Body of pancreas (tissue), 4 donors: Measurements from ENCODE around the gene CD164.

Experiments used
- CTCF ChIP-seq, 7 experiments: fragments of 450-650 bp in 4 of 7; fragments of 200-600 bp in 3 of 7; sonication (generic) in 3 of 7; IDR thresholded peaks; one replicate each; pipeline ENCODE4 v1.5.1; 2016 to 2019; ENCODE audit warnings: antibody characterized with exemption in 7 of 7
- POLR2A ChIP-seq, 3 donors: fragments of 450-650 bp; IDR thresholded peaks; one replicate each; pipeline ENCODE4 v1.6.1; 2016; ENCODE audit warnings: antibody characterized with exemption in 3 of 3, mild to moderate bottlenecking in 2 of 3

DNA sequence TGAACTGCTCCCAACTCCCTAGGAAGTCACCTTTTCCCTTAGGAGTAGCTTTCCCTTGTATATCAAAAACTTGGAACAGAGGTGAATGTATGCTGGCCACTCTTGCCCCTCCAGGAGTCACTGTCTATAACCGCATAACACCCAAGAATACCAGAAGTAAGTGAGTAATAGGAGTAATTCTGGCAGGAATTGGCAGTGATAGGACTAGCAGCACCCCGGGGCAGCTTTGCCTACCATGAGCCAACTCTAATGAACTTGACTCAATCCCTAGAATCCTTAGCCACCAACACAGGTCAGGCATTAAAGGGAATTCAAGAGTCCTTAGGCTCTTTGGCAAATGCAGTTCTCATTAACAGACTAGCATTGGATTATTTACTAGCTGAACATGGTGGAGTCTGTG is 28.8 kb upstream of the CD164 start:
- TF ChIP-seq POLR2A (IDR thresholded peaks at IDR 0.05) (no peak), CTCF (IDR thresholded peaks at IDR 0.05) (no peak)
